ENCODE data around the gene PSMG3.

PSMG3 gene

DNA sequence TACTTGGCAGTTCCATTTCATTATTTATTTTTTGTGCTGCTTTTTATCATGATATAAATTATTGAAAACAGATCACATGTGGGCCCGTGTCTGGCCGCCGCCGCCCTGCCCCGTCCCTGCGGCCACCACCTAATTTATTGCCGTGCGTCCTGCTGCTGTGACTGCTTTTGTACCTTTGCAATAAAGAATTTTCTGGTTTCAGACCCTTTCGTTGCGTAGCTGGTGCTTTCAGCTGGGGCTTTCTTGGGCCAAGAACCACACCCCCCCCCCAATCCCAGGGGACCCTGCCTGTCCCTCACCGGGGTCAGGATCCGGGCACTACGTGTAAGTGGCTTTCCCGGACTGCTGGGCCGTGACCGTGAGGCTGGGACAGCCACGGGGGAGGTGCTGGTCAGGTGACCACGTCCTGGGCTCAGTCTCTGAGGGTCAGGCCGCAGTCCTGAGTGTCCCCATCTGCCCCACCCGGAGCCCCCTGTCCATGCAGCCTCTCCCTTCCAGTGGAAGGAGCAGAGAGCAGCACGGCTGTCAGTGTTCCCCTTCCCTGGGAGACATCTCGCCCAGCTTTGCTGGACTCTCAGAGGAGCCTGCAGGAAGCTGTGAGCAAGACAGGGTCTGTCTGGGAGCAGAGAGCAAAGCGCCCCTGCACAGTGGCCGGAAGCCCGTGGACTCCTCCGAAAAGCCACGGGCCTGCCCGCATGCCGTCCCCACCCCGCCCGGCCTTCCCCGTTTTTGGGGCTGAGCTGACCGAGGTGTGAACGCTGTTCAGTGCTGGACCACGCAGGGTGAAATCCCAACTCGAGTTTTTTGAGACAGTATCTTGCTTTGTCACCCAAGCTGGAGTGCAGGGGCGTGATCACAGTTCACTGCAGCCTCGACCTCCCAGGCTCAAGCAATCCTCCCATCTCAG is 26.7 kb downstream of the PSMG3 start:
- DNase-seq: no peak

DNA sequence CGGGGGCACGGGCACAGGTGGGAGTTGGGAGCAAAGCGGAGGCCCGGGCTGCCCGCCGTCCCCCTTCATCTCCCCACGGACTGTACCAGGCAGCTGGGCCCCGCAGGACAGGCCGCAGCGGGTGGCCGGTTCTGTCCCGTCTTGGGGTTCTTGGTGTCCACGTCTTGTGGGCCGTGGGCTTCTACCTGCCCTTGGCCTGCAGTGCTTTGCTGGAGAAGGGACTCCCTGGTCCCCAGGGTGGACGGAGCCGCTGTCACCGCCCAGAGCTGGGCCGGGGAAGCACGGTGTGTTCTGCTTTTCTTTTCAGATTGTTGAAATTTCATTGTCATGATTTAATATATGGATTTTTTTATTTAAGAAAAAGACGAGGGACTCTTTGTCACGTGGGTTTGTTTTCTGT is 27.5 kb downstream of the PSMG3 start:
- DNase-seq: no peak

DNA sequence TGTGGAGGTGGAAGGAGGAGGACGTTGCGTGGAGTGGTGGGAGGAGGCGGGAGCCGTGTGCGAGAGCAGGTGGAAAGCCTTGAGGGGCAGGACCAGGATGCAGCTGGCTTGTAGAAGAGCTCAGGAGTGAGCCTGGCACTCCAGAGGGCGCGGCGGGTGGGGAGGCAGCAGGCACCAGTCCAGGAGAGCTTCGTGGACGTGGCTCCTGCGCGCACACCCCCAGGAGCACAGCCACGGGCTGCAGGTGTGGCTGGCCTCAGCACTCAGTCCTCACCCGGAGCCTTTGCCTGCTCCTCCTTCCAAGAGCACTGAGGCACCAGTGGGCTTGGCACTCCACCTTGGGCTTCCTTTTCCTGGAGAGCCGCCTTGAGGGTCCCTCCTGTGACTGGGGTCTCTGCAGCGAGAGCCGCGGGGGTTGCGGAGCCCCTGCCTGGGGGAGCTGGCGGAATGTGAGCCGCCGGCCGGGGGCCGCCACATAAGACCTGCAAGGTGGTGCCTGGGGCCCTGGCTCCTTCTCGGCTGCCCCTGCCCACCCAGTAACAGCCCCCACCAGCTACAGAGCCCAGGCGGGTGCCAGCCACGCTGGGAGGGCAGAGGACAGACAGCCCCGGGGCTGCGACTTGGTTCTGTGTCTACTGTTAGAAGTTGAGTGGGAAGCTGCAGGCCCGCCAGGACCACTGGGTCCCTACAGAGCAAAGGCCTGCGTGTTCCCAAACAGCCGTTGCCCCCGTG is 28.2 kb downstream of the PSMG3 start:
- no peak for DNase-seq

DNA sequence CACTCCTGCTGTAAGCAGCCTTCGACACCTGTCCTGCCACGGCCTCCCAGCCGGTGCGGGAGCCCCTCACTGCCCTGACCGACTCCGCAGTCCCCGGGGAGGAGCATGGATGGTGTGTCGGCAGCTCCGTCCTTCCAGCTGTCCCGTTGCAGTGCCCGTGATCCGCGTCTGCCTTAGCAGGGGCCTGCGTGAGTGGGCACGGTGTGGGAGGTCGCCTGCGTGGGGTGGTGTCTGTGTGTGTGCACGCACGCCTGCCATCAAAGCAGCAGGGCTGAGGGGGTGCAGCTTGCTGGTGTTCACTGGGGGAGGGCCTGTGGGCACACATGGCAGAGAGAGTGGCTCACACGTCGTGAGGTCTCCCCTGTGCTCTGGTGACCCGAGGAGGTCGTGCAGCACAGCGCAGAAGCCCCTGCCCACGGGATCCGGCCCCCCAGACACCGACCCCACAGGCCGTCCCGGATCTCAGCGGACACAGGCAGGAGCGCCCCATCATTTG is 29.0 kb downstream of the PSMG3 start:
- DNase-seq: no peak

DNA sequence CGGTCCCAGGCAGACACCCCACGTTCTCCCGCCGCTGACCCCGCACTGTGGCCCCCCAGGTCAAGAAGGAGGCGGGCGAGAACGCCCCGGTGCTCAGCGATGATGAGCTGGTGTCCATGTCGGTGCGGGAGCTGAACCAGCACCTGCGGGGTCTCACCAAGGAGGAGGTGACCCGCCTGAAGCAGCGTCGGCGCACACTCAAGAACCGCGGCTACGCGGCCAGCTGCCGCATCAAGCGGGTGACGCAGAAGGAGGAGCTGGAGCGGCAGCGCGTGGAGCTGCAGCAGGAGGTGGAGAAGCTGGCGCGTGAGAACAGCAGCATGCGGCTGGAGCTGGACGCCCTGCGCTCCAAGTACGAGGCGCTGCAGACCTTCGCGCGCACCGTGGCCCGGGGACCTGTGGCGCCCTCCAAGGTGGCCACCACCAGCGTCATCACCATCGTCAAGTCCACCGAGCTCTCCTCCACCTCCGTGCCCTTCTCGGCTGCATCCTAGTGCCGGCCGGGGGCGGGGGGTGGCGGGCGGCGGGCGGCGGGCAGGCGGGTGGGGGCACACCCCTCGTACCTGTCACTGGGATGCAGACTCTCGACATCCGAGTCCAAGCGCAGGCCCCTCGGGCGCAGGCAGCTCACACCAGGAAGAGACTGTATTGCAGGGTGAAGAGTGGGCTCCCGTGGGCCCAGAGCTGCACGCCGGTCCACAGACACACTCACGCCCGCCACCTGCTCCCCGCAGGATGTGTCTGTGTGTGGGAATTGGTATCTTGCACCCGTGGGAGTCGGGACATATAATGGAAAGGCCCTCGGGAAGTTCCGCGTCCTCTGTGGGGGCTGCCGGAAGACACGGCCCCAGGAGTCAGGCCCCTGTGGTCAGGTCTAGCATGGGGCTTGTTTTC is 29.7 kb downstream of the PSMG3 start:
- DNase-seq: no peak

DNA sequence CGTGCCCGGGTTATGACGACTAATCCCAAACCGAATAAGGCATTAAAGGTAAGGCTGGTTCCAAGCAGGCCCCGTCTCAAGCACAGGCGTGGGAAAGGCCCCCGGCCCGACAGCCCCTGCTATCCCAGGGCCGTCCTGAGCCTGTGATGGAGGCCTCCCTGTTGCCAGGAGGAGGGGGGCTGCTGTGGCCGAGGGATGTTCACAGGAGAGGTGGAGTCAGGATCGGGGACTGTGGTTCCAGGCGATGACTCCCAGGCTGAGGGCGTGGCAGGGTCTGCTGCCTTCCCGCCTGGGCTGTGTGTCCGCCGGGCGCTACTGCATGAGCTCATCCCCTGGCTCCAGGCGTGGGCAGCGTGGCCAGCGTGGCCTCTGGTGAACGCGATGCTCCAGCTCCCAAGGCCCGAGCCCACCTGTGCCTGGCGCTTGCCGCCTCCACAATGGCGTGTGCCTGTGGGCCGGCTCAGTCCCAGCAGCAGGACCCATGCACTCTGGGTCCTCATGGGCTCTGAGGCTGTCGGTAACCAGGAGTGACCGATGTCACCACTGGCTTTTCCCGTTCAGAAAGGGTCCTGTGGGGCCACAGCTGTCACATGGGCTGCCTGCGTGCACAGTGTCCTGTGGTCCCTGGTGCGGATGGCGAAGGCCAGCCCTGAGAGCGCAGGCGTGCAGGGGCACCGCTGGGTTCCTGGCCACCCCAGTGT is 30.5 kb downstream of the PSMG3 start:
- DNase-seq: no peak

DNA sequence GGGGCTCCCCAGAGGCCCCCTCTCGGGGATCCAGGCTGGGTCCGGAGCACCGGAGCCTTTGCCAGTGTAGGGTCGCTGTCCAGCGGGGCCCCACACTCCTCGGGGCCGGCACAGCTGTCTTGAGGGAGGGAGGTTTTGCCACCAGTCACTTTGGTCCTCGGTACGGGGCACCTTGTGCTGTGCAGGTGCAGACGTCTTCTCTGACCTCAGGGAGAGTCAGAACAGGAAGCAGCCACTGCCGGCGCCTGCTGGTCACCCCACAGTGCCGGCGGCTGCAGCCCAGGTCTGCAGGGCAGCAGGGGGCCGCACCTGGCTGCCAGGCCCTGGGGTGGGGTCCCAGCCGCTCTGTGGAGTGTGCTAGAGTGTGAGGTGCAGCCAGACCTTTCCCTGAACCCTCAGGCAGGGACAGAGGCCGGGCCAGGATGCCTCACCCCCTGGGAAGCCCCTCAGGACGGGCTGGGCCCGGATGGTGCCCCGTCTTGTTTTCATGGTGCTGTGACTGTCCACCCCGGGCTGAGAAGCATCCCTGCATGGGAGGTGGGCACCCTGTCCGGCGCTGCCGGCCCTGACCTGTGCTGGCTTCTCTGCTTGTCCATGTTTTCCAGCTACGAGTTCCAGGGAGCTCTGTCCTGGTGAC is 31.2 kb downstream of the PSMG3 start:
- DNase-seq: no peak

DNA sequence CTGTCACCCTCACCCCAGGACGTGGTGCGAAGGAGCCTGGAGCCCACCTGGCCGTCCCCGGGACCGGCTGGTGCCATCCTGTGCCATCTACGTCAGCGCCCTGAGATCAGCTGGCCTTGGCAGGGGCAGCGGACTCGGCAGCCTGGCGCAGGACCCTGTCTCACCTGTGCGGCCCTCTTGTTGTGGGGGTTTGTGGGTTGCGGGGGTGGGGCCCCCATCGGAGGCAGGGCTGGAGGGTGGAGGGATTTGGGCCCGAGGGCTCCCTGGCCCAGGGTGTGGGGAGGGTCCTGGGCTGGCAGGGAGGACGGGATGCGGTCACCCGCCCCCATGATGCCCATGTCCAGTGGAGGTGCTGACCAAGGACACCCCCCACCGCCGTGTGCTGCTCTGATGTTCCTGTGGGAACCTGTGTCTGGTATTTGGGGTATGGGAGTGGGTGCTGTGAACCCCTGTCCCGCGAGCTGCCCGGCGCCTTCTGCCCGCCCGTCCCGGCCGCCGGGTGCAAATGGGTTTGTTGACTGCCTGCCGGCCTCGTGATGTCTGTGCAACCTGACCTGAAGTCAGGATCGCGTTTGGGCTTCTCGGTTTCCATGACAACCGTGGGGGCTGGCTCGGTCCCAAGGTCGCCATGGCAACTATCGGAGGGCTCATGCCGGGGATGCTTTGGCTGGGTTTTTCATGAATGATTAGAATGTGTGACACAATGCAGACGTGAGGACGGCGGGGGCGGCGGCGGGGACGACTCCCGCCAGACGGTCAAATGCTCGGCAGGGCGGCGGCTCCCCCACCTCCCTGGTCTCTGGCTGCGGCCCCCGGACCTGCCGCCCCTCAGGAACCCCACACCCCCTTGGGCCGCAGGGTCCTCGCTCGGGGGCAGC is 32.1 kb downstream of the PSMG3 start:
- DNase-seq: no peak

DNA sequence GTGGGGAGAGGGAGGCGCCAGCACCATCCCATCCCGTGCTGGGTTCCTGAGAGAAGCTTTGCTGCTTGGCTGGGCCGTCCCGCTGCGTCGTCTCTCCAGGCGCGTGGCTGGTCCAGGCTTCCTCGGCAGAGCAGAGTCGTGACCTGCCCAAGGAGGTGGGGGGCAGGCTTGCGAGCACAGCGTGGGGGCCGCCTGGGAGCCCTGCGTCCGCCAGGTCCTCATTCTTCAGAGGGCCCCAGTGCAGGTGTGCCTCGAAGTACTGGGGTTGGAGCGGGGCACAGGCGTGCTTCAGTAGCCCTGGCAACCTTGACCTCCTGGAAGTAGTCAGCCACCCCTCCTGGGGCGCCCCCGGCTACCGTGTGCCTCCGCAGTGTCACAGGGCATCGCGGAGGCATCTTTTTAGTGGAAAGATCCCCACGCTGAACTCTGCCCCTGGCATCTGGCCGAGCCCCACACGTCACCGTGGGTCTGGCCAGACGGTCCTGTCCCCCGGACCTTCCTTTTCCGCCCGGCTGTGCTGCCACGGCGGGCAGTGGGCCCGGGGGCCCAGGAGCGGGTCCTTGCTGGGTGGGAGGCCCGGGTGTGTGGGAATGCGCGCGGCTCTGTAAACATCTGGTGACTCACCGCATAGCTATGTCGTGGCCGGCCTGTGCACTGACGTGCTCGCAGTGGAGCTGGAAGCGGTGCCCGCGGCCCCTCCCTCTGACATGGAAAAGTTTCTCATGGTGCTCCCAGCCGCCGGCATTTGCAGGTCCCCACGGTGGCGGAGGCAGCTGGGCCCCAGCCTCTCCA is 32.9 kb downstream of the PSMG3 start:
- no peak for DNase-seq

DNA sequence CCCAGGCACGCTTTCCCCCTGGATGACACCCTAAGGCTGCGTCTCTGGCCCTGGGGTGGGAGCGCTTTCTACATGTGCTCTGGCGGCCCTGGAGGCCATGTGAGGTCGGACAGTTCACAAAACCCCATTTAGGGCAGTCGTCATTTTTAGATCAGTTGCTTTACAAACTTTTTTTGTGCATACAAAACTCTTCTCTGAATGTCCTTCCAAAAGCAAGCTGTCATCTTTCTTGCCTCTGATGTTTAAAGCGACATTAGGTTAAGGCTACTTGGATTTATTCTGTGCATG is 33.4 kb downstream of the PSMG3 start:
- no peak for DNase-seq

DNA sequence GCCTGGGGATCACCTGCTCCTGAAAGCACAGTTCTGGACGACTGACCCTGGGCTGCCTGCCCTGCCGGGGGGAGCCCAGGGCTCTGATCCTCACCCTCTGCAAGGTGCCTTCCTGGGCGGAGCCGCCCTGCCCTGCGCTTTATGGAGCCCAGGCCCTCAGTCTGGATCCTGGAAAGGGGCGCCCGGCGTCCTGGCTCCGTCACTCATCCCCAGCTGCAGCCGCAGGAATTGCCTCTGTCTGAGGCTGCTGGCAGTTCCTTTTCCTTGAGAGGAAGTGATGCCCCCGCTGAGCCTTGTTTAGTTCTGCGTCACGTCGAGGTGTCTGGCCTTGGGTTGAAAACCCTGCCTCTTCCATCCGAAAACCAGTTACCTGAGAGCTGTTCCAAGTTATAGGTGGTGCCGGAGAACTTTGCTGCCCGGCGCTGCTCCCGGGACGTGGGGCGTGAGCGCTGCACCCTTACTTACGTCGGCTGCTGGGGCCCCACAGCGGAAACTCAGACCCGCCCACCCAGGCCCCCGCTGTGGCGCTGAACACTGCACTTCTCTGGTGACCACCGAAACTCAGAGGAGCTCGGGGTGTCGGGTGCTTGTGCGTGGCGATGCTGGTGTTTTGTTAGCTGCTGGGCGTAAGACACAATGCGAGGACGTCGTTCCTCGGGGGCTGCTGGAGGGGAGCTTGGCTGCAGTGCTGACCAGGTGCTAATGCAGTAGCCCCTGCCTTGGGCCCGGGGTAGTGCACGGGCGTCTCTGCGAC is 34.0 kb downstream of the PSMG3 start:
- DNase-seq: no peak

DNA sequence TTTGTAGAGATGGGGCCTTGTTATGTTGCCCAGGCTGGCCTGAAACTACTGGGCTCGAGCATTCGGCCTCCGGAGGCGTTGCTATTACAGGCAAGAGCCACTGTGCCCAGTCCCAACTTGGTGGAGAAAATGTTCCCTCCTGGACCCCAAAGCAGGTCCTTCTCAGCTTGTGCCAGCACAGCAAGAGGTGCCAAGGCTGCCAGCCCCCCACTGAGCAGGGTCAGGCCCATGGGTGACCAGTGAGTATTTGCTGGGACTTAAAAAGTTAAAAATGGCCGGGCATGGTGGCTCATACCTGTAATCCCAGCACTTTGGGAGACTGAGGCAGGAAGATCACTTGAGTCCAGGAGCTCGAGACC is 34.8 kb downstream of the PSMG3 start:
- DNase-seq: no peak

DNA sequence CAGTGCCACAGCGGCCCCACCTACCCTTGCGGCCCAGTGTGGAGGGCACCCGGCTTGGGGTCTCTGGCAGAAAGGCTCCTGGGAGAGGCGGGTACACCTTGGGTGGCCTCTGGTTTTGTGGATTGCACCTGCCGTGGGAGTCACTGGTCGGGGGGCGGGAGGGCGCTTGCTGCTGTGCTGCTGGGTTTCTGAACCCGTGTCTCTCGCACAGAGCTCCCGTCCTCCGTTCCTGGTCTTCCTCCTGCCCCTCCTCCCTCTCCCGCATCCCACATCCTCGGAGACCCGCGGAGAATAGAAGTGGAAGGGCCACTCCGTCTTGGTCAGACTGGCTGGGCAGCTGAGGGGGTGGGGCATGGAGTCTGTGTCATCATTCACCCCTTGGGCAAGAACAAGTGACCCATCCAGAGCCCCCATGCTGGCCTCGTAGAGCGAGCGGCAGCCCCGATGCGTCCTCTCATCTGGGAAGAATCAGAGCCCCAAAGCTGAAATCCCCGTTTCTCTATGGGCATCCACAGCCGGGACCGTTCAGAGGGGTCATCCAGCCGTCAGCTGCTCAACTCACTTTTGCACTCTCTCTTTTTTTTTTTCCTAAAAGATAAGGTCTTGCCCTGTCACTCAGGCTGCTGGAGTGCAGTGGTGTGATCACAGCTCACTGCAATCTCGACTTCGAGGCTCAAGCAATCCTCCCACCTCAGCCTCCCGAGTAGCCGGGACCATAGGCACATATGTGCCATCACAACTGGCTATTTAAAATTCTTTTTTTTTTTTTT is 35.3 kb downstream of the PSMG3 start:
- no peak for DNase-seq

DNA sequence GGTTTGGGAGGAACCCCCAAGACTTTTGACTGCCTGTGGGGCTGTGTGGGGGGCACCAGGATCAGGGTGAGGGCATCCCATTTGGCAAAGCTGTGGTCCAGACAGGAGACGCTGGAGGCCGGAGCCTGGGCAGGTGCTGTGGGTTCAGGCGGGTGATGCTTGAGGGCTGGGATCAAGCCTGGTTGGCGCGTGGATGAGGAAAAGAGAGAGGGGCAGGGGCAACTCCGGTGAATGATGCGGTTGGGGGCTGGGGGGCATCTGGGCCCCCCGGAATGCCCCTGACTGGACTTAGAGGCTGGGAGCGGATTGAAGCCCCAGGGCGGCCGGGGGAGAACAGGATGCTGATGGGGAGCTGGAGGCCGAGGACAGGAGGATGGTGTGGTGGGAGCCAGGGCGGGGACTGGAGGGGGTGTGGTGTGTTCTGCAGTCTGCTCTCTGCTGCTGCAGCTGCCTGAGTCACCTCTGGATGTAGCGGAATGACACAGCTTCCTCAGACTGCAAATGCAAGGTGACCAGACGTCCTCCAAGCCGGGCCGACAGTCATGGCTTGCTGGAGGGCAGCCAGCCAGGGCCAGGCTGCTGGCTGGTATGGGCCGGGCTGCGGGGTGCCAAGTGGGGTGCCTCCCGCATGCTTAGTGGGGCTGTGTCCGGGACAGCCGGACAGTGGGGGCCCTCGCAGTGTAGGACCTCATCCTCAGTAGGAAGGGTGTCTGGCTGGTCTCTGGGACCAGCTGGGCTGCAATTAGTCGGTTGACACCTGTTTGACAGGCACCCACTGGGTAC is 36.1 kb downstream of the PSMG3 start:
- DNase-seq: no peak

DNA sequence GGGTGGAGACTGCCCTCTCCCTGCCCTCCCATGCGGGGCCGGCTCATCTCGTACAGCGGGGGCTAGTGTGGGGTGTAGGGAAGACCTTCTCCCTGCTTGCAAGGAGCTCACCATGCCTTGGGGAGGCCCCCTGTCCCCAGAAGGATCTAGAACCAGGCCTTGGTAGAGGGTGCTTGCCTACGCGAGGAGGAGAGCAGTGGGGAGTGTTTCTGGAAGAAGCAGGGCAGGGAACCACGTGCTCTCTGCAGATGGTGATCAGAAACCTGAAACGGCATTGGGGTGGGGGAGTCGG is 36.6 kb downstream of the PSMG3 start:
- DNase-seq: no peak

DNA sequence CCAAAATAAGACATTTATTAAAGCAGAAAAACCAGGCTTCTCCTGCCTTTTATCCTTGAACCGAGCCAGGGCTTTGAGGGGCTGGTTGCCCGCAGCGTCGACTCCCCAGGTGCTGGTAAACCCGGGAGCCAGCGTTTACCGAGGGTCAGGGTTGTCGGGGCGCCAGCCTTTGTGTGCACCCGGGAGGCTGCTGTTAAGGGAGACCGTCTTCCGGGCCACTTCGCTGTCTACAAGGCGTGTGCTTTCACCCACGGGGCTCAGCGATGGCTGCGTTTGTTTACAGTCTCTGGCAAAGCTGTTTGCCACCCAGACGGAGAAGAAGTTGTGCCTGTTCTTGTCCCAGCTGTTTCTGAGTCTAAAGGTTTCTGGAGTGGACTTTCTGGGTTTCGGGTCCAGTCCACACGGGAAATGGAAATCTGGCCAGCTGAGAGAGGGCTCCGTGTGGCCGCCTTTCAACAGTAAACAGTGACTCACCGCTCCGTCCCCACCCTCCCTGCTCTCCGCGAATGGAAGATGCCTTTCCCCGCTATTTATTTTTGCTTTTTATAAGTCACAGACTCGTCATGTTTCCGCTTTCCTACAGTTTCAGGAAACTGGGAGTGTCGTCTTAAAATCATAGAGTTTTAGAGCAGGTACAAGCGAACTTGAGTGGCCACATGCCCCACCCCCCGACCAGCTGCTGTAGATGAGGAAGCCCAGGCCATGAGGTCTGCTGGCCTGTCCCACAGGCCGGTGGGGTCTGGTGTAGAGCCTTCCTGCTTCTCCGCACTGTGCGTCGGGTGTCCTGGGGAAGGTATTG is 37.2 kb downstream of the PSMG3 start:
- no peak for DNase-seq

DNA sequence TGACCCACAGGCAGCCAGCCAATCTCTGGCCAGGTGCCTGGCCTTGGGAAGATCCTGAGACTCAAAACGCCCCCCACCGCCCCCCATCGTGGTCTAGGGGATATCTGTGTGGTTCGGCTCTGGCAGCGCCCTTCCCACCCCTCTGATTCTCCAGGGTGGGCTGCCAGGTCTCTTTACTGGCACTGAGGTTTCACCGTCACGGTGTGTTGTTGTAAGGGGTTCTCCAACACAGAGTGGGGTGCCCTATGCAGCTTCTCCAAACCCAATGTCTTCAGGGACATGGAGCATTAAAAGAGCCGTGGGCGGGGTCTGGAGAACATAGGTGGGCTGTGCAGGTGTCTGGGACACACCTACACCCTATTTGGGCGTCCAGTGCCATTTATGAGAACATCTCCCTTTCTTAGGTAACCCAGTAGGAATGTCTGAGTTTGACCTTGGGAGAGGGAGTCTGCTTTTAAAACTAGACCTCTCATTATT is 37.8 kb downstream of the PSMG3 start:
- no peak for DNase-seq

All from NCI-H446 (cell line).